HepG2 (cell line): ENCODE results near the gene CTSO. TPM values are rescaled to one million over a fixed set of nuclear protein-coding genes. Genes with fewer than 3 reads are reported as not detected.

Source experiments
- ATAC-seq: fragments of 200-7000 bp; cut with Tn5 transposase; 3 replicates; pipeline ENCODE4 v1.9.1; 2020; ENCODE audit warnings: mild to moderate bottlenecking, moderate library complexity
- BruUV-seq: library from RNA; stranded (reverse); fragments of 400-500 nt; replicated peaks from 2 replicates; lab custom pipeline; 2021; lab: Mats Ljungman, UMichigan
- CTCF ChIA-PET: fragments of 300-600 bp; formaldehyde crosslinking; extraction: SDS; loops from one replicate; lab custom pipeline; 2021; ENCODE audit warnings: low total read pairs, inconsistent platforms, low intra/inter-chr PET ratio; lab: Yijun Ruan, JAX
- POLR2A ChIA-PET: fragments of 350-600 bp; sonication (Branson Sonifier 250); formaldehyde crosslinking; loops from one replicate; lab custom pipeline; 2020; ENCODE audit warnings: antibody characterized with exemption, inconsistent platforms; lab: Yijun Ruan, JAX
- DNase-seq: peaks from one replicate; pipeline ENCODE4 v3.0.0-alpha.2; 2015; ENCODE audit warnings: low spot score
- FAIRE-seq: peaks from 3 replicates; lab custom pipeline; 2011; peaks lifted over from hg19 to GRCh38; lab: Jason Lieb, UNC
- H2AFZ ChIP-seq: one replicate; pipeline ENCODE4 v1.6.1; 2011; ENCODE audit warnings: low read length, inconsistent platforms
- H3K27ac ChIP-seq: fragments of 300-600 bp; 3 replicates; pipeline ENCODE4 v1.8.0; 2011; ENCODE audit warnings: mixed run types, mild to moderate bottlenecking, mixed read lengths, low read length, inconsistent platforms; ENCODE audit not compliant: insufficient read depth; ENCODE audit errors: extremely low read length
- H3K27me3 ChIP-seq, 2 experiments: fragments of 200-600 bp in 1 of 2; 2 replicates in 1 of 2; 3 replicates in 1 of 2; pipeline versions ENCODE4 v1.6.0 to v1.8.0; 2011; ENCODE audit warnings: low read length in 2 of 2, mild to moderate bottlenecking in 2 of 2, moderate library complexity in 2 of 2, inconsistent platforms in 1 of 2; ENCODE audit not compliant: insufficient read depth in 2 of 2, control insufficient read depth in 1 of 2
- H3K36me3 ChIP-seq, 2 experiments: fragments of 200-600 bp in 1 of 2; replicated peaks in 1 of 2; 2 replicates in 1 of 2; 3 replicates in 1 of 2; pipeline versions ENCODE4 v1.5.1 to v1.8.0; 2011; ENCODE audit warnings: low read length in 2 of 2, inconsistent platforms in 1 of 2; ENCODE audit not compliant: insufficient read depth in 2 of 2, control insufficient read depth in 1 of 2
- H3K4me1 ChIP-seq: 2 replicates; pipeline ENCODE4 v1.5.1; 2012; ENCODE audit warnings: low read length, inconsistent platforms; ENCODE audit not compliant: insufficient read depth
- H3K4me2 ChIP-seq: 2 replicates; pipeline ENCODE4 v1.6.0; 2011; ENCODE audit warnings: low read depth, low read length, inconsistent platforms
- H3K4me3 ChIP-seq, 3 experiments: fragments of 200-600 bp in 1 of 3; sonication (generic), shearing (Covaris generic) in 1 of 3; replicated peaks in 1 of 3; 2 replicates each; pipeline ENCODE4 v1.5.1; 2011 to 2016; ENCODE audit warnings: low read length in 3 of 3, inconsistent platforms in 2 of 3, low read depth in 2 of 3, mild to moderate bottlenecking in 2 of 3, control low read depth in 1 of 3, mixed read lengths in 1 of 3; ENCODE audit not compliant: insufficient read depth in 1 of 3
- H3K79me2 ChIP-seq: one replicate; pipeline ENCODE4 v1.6.1; 2011; ENCODE audit warnings: low read length, inconsistent platforms; ENCODE audit not compliant: insufficient read depth
- H3K9ac ChIP-seq: 2 replicates; pipeline ENCODE4 v1.6.0; 2011; ENCODE audit warnings: mild to moderate bottlenecking, low read depth, low read length, inconsistent platforms; ENCODE audit not compliant: insufficient read depth
- H3K9me3 ChIP-seq: 2 replicates; pipeline ENCODE4 v1.5.1; 2012; ENCODE audit warnings: mild to moderate bottlenecking, low read length
- H4K20me1 ChIP-seq: 2 replicates; pipeline ENCODE4 v1.6.0; 2011; ENCODE audit warnings: inconsistent platforms, mild to moderate bottlenecking, low read length, moderate library complexity; ENCODE audit not compliant: insufficient read depth
- BORCS8-MEF2B ChIP-seq: sonication (generic); formaldehyde crosslinking; IDR thresholded peaks from 2 replicates; pipeline ENCODE4 v1.8.0; 2022; ENCODE audit warnings: mild to moderate bottlenecking, missing genetic modification reagents
- JUN ChIP-seq: sonication (generic); formaldehyde crosslinking; IDR thresholded peaks from 2 replicates; pipeline ENCODE4 v1.4.0; 2020; ENCODE audit warnings: mild to moderate bottlenecking, missing genetic modification reagents
- KMT2B ChIP-seq: IDR thresholded peaks from 2 replicates; pipeline ENCODE4 v1.6.1; 2016; ENCODE audit warnings: missing genetic modification reagents, missing compliant biosample characterization
- NRL ChIP-seq: sonication (generic); formaldehyde crosslinking; IDR thresholded peaks from 2 replicates; pipeline ENCODE4 v1.5.0; 2020; ENCODE audit warnings: missing genetic modification reagents, mild to moderate bottlenecking, moderate library complexity, borderline replicate concordance
- RBM39 ChIP-seq: fragments of 200-400 bp; formaldehyde crosslinking; IDR thresholded peaks from one replicate; pipeline ENCODE4 v1.6.1; 2018; ENCODE audit warnings: antibody characterized with exemption, mild to moderate bottlenecking, low read depth, low read length; ENCODE audit not compliant: poor library complexity, severe bottlenecking
- RFX3 ChIP-seq: IDR thresholded peaks from 2 replicates; pipeline ENCODE4 v1.6.1; 2016; ENCODE audit warnings: missing biosample characterization, missing genetic modification reagents
- TBX2 ChIP-seq: sonication (generic); formaldehyde crosslinking; IDR thresholded peaks from 2 replicates; pipeline ENCODE4 v1.5.0; 2020; ENCODE audit warnings: missing genetic modification reagents, mild to moderate bottlenecking, borderline replicate concordance
- ZBTB1 ChIP-seq: sonication (generic); formaldehyde crosslinking; IDR thresholded peaks from 2 replicates; pipeline ENCODE4 v1.4.0; 2020; ENCODE audit warnings: missing genetic modification reagents, borderline replicate concordance
- ZFP37 ChIP-seq: sonication (generic); formaldehyde crosslinking; IDR thresholded peaks from 2 replicates; pipeline ENCODE4 v1.4.0; 2020; ENCODE audit warnings: missing genetic modification reagents, borderline replicate concordance
- ZNF138 ChIP-seq: sonication (generic); formaldehyde crosslinking; IDR thresholded peaks from 2 replicates; pipeline ENCODE4 v1.5.0; 2020; ENCODE audit warnings: mild to moderate bottlenecking, low read depth, missing genetic modification reagents
- ZNF317 ChIP-seq: sonication (generic); formaldehyde crosslinking; IDR thresholded peaks from 2 replicates; pipeline ENCODE4 v1.5.0; 2020; ENCODE audit warnings: mild to moderate bottlenecking, missing genetic modification reagents
- ZNF484 ChIP-seq: sonication (generic); formaldehyde crosslinking; IDR thresholded peaks from 2 replicates; pipeline ENCODE4 v1.5.1; 2020; ENCODE audit warnings: mild to moderate bottlenecking, low read depth, missing genetic modification reagents, borderline replicate concordance
- ZNF543 ChIP-seq: sonication (generic); formaldehyde crosslinking; IDR thresholded peaks from 2 replicates; pipeline ENCODE4 v1.4.0; 2020; ENCODE audit warnings: mild to moderate bottlenecking, missing genetic modification reagents
- ZNF660 ChIP-seq: sonication (generic); formaldehyde crosslinking; IDR thresholded peaks from 2 replicates; pipeline ENCODE4 v1.5.1; 2020; ENCODE audit warnings: mild to moderate bottlenecking, low read depth, missing genetic modification reagents, borderline replicate concordance
- WGBS: methylation state at CpG from one replicate; pipeline ENCODE4 v1.1.6; 2017; ENCODE audit warnings: low lambda C conversion rate; 5-methylcytosine and 5-hydroxymethylcytosine counted together
- in situ Hi-C: cut with HindIII; loops from 2 replicates; pipeline ENCODE4 v1.10.0; 2017; ENCODE audit warnings: low pct_unique_long_range_greater_than_20kb; ENCODE audit not compliant: extremely low pct_ligation_motif_present
- intact Hi-C: fragments of 100-400 bp; cut with micrococcal nuclease; formaldehyde crosslinking; loops from one replicate; pipeline ENCODE4 v1.10.0; 2022; ENCODE audit not compliant: unreplicated experiment
- polyA plus RNA-seq, 8 experiments: library from polyadenylated mRNA; depleted of rRNA in 3 of 8; stranded (reverse) in 7 of 8; unstranded in 1 of 8; fragments of >200 nt; fragmentation: Illumina TruSeq in 4 of 8; extraction: Trizol in 4 of 8; gene quantifications; 2 replicates each; pipeline versions ENCODE4 v1.2.1 to v1.2.3, GENCODE V29; 2011 to 2016; ENCODE audit warnings: low read depth in 4 of 8, missing spikeins in 1 of 8, mixed read lengths in 1 of 8; ENCODE audit not compliant: insufficient read depth in 1 of 8
- total RNA-seq, 5 experiments: library from RNA; depleted of rRNA; stranded (reverse); fragments of >200 nt; fragmentation: Illumina TruSeq; extraction: Trizol; gene quantifications; 2 replicates each; pipeline ENCODE4 v1.2.3, GENCODE V29; 2016; ENCODE audit warnings: low read depth in 1 of 5
- TF ChIP-seq, protein P1 (sequence below): sonication (generic); formaldehyde crosslinking; IDR thresholded peaks from 2 replicates; pipeline ENCODE4 v1.9.0; 2021; ENCODE audit warnings: missing genetic modification reagents, mild to moderate bottlenecking, borderline replicate concordance
- TF ChIP-seq, protein P2 (sequence below): sonication (generic); formaldehyde crosslinking; IDR thresholded peaks from 2 replicates; pipeline ENCODE4 v1.4.0; 2020; ENCODE audit warnings: missing genetic modification reagents

Gene CTSO
- total and polyA plus RNA-seq, 2 of the 13 experiments (the other 11 are each of a cell fraction or from before 2014, with no cell fraction given), result 0.07 to 0.17 TPM

DNA sequence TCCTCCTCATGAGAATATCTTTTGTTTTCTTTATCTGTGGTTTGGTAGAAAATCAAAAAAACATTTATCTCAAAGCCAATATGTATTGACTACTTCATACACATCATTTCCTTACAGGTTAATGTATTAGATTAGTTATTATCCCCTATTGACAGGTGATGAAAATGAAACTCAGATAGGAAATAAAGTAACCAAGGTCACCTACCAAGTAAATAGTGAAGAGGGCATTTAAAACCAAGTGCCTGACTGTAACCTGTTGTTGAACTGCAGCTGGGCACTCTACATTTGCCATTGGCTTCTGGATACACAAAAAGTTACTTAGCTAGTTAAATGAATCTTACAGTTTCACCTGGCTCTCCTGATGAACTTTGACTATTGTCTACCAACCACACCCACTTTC lies 41.4 kb upstream of the CTSO start:
- no peak for ATAC-seq
- TF ChIP-seq NRL (CRISPR knock-in tag) (no peak), BORCS8-MEF2B (CRISPR knock-in tag) (no peak), RBM39 (no peak), TBX2 (CRISPR knock-in tag) (no peak)
- H3K79me2 ChIP-seq, result no peaks in the 10 kb centered on the region
- no peak overlapping the region for H3K4me3 ChIP-seq
- H3K36me3 ChIP-seq, result no peaks in the 10 kb centered on the region
- no peaks in the 10 kb centered on the region for H3K27me3 ChIP-seq
- CTCF ChIA-PET, result no interaction called here
- no peak for DNase-seq
- H3K4me2 ChIP-seq, result no peak overlapping the region
- no peaks in the 10 kb centered on the region for H4K20me1 ChIP-seq
- no peak overlapping the region for H2AFZ ChIP-seq
- no peak for FAIRE-seq
- intact Hi-C loops, result no loop called here
- POLR2A ChIA-PET, result no interaction called here
- H3K4me1 ChIP-seq, result no peaks in the 10 kb centered on the region
- no TSS peak for BruUV-seq
- no peak overlapping the region for H3K9ac ChIP-seq
- H3K9me3 ChIP-seq, result no peaks in the 10 kb centered on the region
- in situ Hi-C loops, result no loop called here
- no peak overlapping the region for H3K27ac ChIP-seq

DNA sequence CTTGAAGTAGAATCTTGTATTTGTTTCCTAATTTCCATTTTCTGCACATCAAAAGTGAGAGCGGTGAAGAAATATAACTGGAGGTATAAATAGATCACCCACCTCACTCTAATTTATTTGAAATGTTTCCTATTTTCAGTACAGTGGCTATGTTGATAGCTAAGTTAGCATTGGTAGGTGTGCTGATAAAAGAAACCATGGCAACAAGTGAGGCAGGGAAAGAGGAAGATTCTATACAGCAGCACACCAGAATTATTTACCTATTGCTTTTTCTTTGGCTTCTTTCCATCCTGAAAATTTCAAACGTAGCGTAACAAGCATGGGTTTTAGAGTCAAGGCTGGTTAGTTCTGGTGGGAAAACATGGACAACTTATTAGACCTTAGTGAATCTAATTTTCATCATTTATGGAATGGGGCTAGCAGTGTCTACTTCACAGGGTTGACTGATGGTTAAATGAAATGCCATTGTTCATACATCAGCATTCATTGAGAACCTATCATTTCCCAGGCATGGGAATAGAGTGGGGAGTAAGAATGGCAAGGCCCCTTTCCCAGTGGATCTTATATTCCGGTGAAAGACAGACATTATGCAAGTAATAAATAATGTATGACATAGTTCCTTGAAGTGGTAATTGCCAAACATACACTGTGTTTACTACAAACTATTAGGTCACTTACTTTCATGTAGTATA lies 30.6 kb upstream of the CTSO start:
- H3K4me1 ChIP-seq, result no peaks in the 10 kb centered on the region
- H3K9me3 ChIP-seq, result no peaks in the 10 kb centered on the region
- no peak overlapping the region for H3K4me2 ChIP-seq
- H3K27ac ChIP-seq, result no peak overlapping the region
- ATAC-seq, result no peak
- H3K79me2 ChIP-seq, result no peaks in the 10 kb centered on the region
- no peaks in the 10 kb centered on the region for H3K36me3 ChIP-seq
- H3K4me3 ChIP-seq, result no peak overlapping the region
- no peaks in the 10 kb centered on the region for H4K20me1 ChIP-seq
- ChIA-PET CTCF (no interaction called here), POLR2A (no interaction called here)
- no peak overlapping the region for H2AFZ ChIP-seq
- no peaks in the 10 kb centered on the region for H3K27me3 ChIP-seq
- no peak for DNase-seq
- no peak overlapping the region for H3K9ac ChIP-seq
- intact Hi-C loops, result no loop called here
- WGBS, result 2% methylated on average over 4 of the region's 4 CpGs
- no TSS peak for BruUV-seq
- no peak for FAIRE-seq
- in situ Hi-C loops, result no loop called here
- TF ChIP-seq ZBTB1 (CRISPR knock-in tag) (no peak), KMT2B (CRISPR knock-in tag) (no peak), ZFP37 (CRISPR knock-in tag) (no peak), ZNF138 (CRISPR knock-in tag) (no peak), JUN (no peak), ZNF317 (CRISPR knock-in tag) (no peak), ZNF543 (CRISPR knock-in tag) (no peak), ZNF484 (CRISPR knock-in tag) (no peak), RFX3 (CRISPR knock-in tag) (no peak), ZNF660 (no peak)
- TF ChIP-seq, protein P1, sequence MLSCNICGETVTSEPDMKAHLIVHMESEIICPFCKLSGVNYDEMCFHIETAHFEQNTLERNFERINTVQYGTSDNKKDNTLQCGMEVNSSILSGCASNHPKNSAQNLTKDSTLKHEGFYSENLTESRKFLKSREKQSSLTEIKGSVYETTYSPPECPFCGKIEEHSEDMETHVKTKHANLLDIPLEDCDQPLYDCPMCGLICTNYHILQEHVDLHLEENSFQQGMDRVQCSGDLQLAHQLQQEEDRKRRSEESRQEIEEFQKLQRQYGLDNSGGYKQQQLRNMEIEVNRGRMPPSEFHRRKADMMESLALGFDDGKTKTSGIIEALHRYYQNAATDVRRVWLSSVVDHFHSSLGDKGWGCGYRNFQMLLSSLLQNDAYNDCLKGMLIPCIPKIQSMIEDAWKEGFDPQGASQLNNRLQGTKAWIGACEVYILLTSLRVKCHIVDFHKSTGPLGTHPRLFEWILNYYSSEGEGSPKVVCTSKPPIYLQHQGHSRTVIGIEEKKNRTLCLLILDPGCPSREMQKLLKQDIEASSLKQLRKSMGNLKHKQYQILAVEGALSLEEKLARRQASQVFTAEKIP (CRISPR knock-in tag), result no peak
- TF ChIP-seq, protein P2, sequence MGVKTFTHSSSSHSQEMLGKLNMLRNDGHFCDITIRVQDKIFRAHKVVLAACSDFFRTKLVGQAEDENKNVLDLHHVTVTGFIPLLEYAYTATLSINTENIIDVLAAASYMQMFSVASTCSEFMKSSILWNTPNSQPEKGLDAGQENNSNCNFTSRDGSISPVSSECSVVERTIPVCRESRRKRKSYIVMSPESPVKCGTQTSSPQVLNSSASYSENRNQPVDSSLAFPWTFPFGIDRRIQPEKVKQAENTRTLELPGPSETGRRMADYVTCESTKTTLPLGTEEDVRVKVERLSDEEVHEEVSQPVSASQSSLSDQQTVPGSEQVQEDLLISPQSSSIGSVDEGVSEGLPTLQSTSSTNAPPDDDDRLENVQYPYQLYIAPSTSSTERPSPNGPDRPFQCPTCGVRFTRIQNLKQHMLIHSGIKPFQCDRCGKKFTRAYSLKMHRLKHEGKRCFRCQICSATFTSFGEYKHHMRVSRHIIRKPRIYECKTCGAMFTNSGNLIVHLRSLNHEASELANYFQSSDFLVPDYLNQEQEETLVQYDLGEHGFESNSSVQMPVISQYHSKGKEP, result no peak
